Measurements from ENCODE around the gene KRT81.

DNA sequence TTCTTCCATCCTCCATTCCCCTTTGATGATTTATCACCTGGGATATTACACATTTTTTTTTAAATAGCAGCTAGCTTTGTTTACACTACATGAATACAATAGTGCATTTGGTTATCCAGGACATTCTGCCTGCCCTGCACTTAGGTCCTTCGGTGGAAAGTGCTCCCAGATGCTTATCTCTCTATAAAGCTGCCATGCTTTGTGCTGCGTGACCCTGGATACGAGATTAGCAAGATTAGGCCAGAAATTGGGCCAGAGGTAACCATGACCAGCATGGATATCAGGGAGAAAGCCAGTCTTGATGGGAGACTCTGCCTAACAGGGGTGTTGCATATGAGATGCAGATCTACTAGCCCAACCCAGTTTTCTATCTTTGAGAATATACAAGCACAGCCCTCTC lies 42.0 kb upstream of the KRT81 start:
- TF ChIP-seq POLR2AphosphoS5 (IDR thresholded peaks at IDR 0.05) = no peak
- TF ChIP-seq, protein P1, sequence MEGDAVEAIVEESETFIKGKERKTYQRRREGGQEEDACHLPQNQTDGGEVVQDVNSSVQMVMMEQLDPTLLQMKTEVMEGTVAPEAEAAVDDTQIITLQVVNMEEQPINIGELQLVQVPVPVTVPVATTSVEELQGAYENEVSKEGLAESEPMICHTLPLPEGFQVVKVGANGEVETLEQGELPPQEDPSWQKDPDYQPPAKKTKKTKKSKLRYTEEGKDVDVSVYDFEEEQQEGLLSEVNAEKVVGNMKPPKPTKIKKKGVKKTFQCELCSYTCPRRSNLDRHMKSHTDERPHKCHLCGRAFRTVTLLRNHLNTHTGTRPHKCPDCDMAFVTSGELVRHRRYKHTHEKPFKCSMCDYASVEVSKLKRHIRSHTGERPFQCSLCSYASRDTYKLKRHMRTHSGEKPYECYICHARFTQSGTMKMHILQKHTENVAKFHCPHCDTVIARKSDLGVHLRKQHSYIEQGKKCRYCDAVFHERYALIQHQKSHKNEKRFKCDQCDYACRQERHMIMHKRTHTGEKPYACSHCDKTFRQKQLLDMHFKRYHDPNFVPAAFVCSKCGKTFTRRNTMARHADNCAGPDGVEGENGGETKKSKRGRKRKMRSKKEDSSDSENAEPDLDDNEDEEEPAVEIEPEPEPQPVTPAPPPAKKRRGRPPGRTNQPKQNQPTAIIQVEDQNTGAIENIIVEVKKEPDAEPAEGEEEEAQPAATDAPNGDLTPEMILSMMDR (IDR thresholded peaks at IDR 0.05) = no peak

All from breast epithelium (tissue), 3 donors.